ENCODE results near the gene OR2A5. TPM values are rescaled to one million over a fixed set of nuclear protein-coding genes. Genes with fewer than 3 reads are reported as not detected.

The OR2A5 gene
- total and polyA plus RNA-seq, 2 of the 8 experiments (the other 6 are each of a cell fraction or from before 2014, with no cell fraction given): not detected

GRCh38 chr7:144011458-144012230 lies 37.1 kb upstream of the OR2A5 start:
- POLR2A ChIA-PET (ENCODE audit: partially characterized antibody): no interaction called here
- Histone ChIP-seq H3K79me1 (ENCODE audit: low read depth, low read length) (no peaks in the 10 kb centered on the region), H3K79me2 (ENCODE audit: control insufficient read depth in 1 of 2, insufficient read depth in 2 of 2, low read length in 2 of 2) (no peaks in the 10 kb centered on the region), H2BK12ac (ENCODE audit: low read depth, low read length) (no peak overlapping the region), H3K9me3 (ENCODE audit: insufficient read depth in 2 of 2, low read depth in 1 of 2, low read length in 1 of 2) (peaks cover 14 to 17% of the 10 kb centered on the region in 2 experiments; a peak in 3 of 4 replicates), H3K14ac (ENCODE audit: insufficient read length) (no peak overlapping the region), H2BK5ac (ENCODE audit: low read depth, low read length) (no peak overlapping the region), H2BK120ac (replicated peaks; ENCODE audit: low read depth, low read length) (no peak overlapping the region), H4K8ac (ENCODE audit: extremely low read depth, insufficient read depth, low read length) (no peak overlapping the region), H3K23me2 (ENCODE audit: low read depth, low read length) (no peaks in the 10 kb centered on the region), H2BK20ac (ENCODE audit: low read length) (no peak overlapping the region), H2AFZ (ENCODE audit: low read length) (no peak overlapping the region), H3K27me3 (replicated peaks in 1 of 4; ENCODE audit: control insufficient read depth in 3 of 4, extremely low read depth in 1 of 4, insufficient read depth in 3 of 4, low read length in 3 of 4) (no peaks in the 10 kb centered on the region), H2AK5ac (ENCODE audit: low read depth, low read length) (no peak overlapping the region), H4K5ac (ENCODE audit: insufficient read length, low read depth, low read length) (no peak overlapping the region), H3K9ac (replicated peaks in 1 of 4; ENCODE audit: extremely low read depth in 1 of 4, low read depth in 3 of 4, low read length in 3 of 4) (no peak overlapping the region), H3K4me1 (replicated peaks in 1 of 4; ENCODE audit: control insufficient read depth in 3 of 4, insufficient read depth in 4 of 4, low read length in 3 of 4) (no peaks in the 10 kb centered on the region), H3K23ac (ENCODE audit: insufficient read length) (no peak overlapping the region), H3K4me2 (ENCODE audit: insufficient read depth in 1 of 2, low read depth in 2 of 2, low read length in 2 of 2) (no peak overlapping the region), H3K18ac (ENCODE audit: extremely low read depth, low read length) (no peak overlapping the region), H3K36me3 (ENCODE audit: control insufficient read depth in 2 of 4, insufficient read depth in 4 of 4, low read length in 3 of 4) (no peaks in the 10 kb centered on the region), H4K91ac (replicated peaks; ENCODE audit: insufficient read length, low read length) (no peak overlapping the region), H4K20me1 (replicated peaks in 1 of 2; ENCODE audit: control insufficient read depth in 1 of 2, insufficient read depth in 2 of 2, low read length in 2 of 2) (no peaks in the 10 kb centered on the region), H3K4me3 (ENCODE audit: extremely low read depth in 1 of 4, insufficient read depth in 2 of 4, low read depth in 3 of 4, low read length in 4 of 4) (no peak overlapping the region), H3K56ac (replicated peaks; ENCODE audit: insufficient read length, low read depth, low read length) (no peak overlapping the region), H3K27ac (ENCODE audit: low read depth, low read length) (no peak overlapping the region), H2BK15ac (ENCODE audit: low read length) (no peak overlapping the region), H3K4ac (replicated peaks; ENCODE audit: insufficient read length, low read depth, low read length) (no peak overlapping the region)
- DNase-seq (ENCODE audit: low read depth in 1 of 2, low spot score in 2 of 2) (no peak), FAIRE-seq (no peak)
- 79% methylated on average over 5 of the region's 5 CpGs; no CpG with 5 or more reads in 1 of the 2 experiments for WGBS, 2 experiments (ENCODE audit: extremely low coverage in 1 of 2, insufficient coverage in 1 of 2, insufficient read length in 1 of 2, insufficient replicate concordance in 2 of 2, low coverage in 1 of 2, low lambda C conversion rate in 2 of 2, missing lambda C conversion rate in 1 of 2)
- CTCF ChIA-PET (ENCODE audit: partially characterized antibody): interaction anchor here (0.8 to 1.0 kb wide), 3 partner anchors 9 to 88 kb away, joined by 3 to 4 read pairs (median 3); no protein-coding TSS in a partner anchor
- no peak for TF ChIP-seq CREB1 (IDR thresholded peaks at IDR 0.05)
- no peak for TF ChIP-seq POU5F1 (IDR thresholded peaks at IDR 0.05; ENCODE audit: low read depth, low read length)
- no peak for TF ChIP-seq JUND (IDR thresholded peaks at IDR 0.05; ENCODE audit: low read length)
- no peak for TF ChIP-seq EZH2 (IDR thresholded peaks at IDR 0.05; ENCODE audit: low read depth, low read length, severe bottlenecking)
- TF ChIP-seq TAF1 (IDR thresholded peaks at IDR 0.05; ENCODE audit: low read depth, low read length): no peak
- no peak for TF ChIP-seq NRF1 (IDR thresholded peaks at IDR 0.05; ENCODE audit: low read depth, low read length)
- TF ChIP-seq JUN (IDR thresholded peaks at IDR 0.05; ENCODE audit: low read depth, low read length): no peak
- no peak for TF ChIP-seq RFX5 (IDR thresholded peaks at IDR 0.05; ENCODE audit: borderline replicate concordance, low read depth, low read length)

Measured in H1 (cell line).